KBM-7 (cell line): ENCODE results near the gene MACROH2A2.
A peak's percentile ranks its signal among the peaks of the same experiment; 100 is the strongest.
"Not testable (repeated sequence)": the region's sequence is repeated elsewhere in the genome, so short reads cannot be mapped to it uniquely, and the experiment has no call there.

ENCODE experiments used
- DNase-seq: peaks from one replicate; pipeline ENCODE4 v3.0.0-alpha.2; 2015
- in situ Hi-C: fragments of 300-500 bp; cut with MboI; formaldehyde crosslinking; loops from 2 replicates; pipeline ENCODE4 v1.14.3; 2020; ENCODE audit warnings: low sequenced_read_pairs, low pct_unique_long_range_greater_than_20kb, mixed read lengths

MACROH2A2 gene

DNA sequence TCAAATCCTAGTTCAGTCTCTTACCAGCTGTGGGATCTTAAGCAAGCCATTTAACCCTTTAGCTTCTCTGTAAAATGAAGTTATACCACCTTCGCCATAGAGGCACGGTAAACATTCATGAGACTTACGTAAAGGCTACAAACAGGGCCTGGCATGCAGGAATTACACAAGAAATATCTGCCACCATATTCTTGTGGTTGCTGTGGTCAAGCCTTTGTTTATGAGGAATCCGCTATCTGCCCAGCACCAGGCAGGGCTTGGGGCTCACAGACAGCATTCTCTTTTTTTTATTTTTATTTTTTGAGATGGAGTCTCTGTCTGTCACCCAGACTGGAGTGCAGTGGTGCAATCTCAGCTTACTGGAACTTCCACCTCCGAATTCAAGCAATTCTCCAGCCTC lies 70.1 kb downstream of the MACROH2A2 start:
- peak; percentile 45 for DNase-seq
- in situ Hi-C loops = no loop called here

DNA sequence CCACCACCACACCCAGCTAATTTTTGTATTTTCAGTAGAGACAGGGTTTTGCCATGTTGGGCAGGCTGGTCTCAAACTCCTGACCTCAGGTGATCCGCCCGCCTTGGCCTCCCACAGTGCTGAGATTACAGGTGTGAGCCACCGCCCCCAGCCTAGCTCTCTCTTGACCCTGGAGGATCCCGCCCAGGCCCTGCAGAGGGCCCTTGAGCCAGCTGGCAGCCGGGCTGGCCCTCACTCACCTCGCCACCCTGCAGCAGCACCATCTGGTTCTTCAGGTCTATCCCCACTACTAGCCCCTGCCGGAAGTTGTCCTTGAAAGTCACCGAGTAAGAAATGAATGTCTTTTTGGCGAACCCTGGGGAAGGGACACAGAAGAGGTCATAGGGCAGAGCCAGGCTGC lies 70.5 kb downstream of the MACROH2A2 start:
- DNase-seq, in situ Hi-C loops: not testable (repeated sequence)

DNA sequence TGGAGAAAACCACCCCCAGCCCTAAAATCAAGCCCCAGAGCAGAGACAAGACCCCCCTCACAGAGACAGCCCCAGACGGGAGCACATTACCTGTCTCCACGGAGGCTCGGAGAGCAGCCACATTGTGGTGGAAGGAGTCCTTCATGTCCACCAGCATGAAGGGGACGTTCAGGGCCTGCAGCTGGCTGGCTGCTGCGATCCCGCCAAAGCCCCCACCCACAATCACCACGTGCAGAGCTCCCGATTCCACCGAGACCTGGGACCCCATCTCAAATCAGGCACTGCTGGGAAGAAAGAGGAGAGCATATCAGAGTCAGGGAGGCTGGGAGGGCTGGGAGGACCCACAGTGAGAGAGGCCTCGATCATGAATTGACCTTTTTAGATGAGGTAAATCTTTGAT lies 71.2 kb downstream of the MACROH2A2 start:
- in situ Hi-C loops = no loop called here

DNA sequence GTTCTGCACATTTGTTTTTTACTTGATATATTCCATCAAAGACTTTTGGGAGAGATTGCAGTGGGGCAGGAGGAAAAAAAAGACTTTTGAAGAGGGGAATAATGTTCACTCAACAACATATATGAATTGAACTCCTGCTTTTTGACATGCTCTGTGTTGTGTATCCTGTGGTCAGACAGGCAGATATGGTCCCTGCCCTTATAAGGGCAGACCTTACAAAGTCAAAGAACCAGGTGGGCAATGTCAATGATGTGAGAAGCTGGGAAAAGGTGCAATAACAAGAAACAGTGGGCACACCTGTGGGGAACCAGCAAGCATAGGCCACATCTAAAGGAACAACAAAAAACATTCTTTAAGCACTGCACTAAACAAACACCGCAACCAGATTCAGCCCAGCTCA lies 71.8 kb downstream of the MACROH2A2 start:
- DNase-seq = no peak
- in situ Hi-C loops = no loop called here

More for the DNA sequence above, 71.2 kb downstream of the MACROH2A2 start:
- DNase-seq = no peak

DNA sequence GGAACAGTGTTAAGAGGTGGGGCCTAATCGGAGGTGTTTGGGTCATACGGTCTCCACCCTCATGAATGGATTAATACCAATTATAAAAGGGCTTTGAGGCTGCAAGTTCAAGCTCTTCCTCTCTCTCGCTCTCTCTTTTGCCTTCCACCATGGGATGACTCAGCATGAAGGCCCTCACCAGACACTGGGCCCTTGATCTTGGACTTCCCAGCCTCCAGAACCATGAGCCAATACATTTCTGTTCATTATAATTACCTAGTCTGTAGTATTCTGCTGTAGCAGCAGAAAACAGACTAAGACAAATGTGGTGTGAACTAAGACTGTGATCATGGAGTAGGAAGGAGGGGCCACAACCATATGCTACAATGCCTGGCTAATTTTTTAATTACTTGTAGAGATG lies 72.3 kb downstream of the MACROH2A2 start:
- in situ Hi-C loops = no loop called here
- no peak for DNase-seq

DNA sequence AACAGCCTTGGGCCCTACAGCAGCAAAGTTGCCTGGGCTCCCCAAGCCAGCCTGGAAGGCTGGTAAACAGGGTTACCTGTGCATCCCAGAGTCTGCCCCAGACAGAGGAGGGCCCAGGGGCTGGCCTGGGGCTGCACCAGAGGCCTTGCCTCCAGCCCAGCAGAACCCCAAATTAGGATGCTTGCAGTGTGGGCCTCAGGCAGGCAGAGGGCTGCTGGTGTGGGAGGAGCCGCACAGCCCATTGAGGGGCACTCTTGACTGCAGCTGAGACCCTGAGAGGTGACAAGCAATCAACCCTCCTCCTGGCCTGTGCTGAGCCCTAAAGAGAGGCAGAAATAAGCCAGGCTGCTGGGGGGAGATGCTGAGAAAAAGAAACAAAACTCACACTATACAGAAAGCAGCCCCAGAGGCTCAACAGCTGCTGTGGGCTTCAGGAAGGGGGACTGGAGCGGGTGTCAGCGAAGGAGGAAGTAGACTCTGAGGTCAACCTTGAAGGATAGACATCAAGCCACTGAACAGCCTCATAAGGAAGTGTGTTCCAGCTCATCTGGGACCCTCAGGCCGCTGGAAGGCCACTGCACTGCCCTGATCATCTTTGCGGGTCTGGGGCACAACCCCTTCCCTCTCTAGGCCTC lies 73.4 kb downstream of the MACROH2A2 start:
- DNase-seq = peak; percentile 78
- in situ Hi-C loops = no loop called here

DNA sequence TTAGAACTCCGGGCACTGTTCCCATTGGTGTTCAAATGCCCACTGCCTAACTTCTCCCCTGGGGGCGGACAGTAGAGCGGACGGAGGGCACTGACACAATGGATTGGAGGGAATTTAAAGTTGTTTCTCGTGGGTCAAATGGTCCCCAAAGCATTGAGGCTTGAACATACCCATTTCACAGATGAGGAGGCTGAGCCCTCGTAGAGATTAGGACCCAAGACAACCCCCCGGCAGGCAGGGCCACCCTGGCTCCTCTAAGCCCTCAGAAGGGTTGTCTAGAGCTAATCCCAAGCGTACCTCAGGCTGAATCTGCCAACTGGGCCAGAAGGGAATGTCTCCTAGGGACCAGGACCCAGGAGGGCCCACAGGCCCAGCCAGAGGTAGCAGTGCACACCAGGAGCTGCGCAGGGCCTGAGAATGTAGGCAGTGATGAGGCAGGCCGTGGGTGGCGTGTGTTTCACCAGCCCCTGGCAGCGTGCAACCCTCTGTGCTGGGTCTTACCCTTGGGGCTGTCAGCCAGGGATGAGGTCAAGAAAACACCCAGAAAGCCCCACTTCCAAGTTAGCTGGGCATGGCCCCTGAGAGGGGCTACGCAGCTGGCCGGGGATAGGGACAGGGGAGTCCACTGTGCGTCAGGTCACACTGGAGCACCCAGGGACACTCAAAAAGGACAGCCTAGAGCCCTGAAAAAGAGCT lies 74.2 kb downstream of the MACROH2A2 start:
- DNase-seq = no peak
- in situ Hi-C loops = no loop called here

DNA sequence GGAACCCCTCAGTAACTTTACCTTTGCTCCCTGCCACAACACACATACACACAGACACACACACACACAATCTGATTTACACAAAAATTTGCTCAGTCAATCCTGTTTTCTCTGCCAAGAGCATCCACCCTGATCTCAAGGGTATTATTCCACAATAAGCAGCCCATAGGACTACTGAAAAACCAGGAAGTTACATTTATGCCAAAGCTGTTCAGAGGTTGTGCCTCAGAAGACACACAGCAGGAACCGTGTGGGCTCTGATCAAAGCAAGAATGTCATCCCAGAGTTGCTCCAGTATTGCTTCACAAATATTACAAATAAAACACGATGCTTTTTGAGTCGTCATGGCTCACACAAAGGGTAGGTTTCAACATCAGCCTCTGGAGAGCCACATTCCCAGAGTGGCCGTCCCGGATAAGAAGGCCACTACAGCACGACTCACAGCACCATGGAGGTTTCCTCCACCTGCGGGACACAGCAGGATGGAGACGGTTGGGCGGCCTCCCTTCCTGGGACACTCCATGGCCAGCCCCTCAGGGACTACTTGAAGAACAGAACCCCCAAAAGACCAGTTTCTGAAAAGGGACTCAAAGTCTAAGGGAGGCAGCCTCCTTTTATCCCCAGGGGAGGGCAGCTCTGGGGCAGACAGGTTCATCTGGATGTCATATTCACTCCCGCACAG lies 78.4 kb downstream of the MACROH2A2 start:
- no peak for DNase-seq
- in situ Hi-C loops = no loop called here

DNA sequence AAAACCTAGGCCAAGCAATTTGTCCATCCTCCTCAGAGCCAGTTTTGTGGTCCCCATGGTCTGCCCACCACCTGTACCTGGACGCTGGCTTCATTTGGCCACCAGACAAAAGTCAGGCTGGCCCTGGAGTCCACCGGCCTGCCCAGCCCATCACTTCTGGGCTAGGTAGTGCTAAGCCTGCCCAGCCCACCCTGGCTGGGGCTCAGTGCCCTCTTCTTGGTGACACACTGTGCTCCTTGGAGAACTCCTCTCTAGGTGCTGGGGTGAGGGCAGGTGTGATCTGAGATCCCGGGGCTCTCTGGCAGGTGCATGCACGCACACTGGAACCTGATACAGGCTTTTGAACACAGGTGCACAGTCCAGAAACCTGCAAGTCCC lies 78.9 kb downstream of the MACROH2A2 start:
- no peak for DNase-seq

DNA sequence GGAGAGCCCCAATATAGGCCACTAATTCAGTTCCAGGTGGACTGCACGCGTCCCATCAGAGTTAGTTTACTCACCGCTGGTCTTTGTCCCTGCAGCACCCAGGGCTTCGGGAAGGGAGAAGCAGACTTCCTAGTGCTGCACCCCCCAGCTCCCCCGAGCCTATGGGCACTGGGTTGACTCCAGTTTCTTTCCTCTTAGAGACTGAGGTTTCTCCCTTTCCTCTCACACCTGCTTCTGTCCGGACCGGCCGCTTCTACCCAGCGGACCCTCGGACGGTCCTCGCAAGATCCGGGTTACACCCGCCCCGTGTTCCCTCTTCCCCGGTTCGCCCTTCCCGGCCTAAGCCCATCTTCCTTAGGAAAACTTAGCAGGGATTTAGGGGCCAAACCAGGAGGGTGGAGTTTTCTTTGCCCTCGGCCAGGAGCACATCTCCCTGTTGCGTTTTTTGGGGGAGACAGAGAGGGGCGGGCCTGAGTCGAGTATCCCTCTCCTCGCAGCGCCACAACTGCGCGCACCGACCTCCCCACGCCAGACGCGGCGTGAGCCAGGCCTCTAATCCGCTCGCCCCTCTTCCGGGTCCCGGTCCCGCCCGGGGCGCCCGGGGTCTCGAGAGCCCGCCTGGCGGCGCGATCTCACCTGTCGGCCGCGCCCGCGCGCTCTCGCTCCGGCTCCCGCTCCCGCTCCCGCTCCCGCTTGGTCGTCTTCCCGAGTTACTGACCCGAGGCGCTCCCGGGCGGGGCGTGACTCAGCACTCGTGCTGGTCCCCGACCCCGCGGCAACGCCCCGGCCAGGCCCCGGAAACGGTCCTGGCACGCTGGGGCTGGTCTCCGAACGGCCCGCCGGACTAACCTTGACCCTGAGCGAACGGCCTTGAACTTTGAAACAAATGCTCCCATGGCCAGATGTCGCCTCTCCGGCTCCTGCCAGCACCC lies 79.7 kb downstream of the MACROH2A2 start, which contains the start of gene AIFM2:
AIFM2 (minus strand) TSS at position 728 of the 932 bp plus-strand sequence. CDS start 8,741 bp downstream, outside the sequence.
- in situ Hi-C loops = no loop called here
- DNase-seq = peak; percentile 49

More for the DNA sequence above, 78.9 kb downstream of the MACROH2A2 start:
- in situ Hi-C loops = no loop called here

DNA sequence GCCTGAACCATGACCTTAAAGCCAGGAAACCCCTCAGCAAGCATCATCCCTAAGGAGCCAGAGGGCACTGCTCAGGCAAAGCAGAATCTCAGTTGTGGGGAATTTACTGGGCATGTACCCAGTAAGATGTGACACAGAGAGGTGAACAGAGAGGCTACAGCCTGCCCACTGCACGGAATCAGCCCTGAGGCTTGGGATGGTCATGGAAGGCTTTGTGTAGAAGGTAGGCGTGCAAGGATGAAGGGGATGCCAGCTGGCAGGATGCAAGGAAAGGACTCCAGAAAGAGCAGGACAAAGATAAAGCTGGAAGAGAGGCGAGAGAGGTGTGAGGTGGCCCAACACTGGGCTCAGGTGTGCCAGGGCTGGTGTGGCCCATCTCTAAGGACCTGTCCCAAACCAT lies 82.4 kb downstream of the MACROH2A2 start:
- in situ Hi-C loops = no loop called here
- DNase-seq = no peak

DNA sequence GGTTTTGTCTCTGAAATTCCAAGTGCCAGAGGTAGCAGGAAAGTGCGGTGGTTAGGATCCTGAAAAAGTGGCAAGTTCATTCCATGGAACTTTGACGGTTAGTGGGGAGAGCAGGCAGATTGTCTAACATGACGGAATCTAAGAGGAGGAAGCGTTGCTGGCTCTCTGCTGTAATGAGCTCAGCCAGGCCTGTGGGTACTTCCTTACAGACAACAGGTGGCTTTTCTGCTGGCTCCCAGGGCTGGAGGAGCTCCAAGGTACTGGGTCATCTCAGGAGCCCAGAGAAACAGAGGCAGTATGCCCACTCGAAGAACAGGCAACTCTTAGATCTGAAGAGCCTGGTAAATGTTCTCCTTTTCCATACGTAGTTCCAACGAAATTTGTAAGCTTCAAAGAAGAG lies 83.0 kb downstream of the MACROH2A2 start:
- no peak for DNase-seq
- in situ Hi-C loops = no loop called here

DNA sequence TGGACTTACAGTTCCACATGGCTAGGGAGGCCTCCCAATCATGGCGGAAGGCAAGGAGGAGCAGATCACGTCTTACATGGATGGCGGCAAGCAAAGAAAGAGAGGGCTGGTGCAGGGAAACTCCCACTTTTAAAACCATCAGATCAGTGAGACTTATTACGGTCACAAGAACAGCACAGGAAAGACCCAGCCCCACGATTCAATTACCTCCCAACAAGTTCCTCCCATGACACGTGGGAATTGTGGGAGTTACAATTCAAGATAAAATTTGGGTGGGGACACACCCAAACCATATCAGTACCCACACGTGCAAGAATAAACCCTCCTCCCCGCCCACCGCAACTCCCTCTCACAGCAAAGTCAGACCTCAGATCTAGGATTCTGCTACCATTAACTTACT lies 84.5 kb downstream of the MACROH2A2 start:
- no peak for DNase-seq
- in situ Hi-C loops = no loop called here

DNA sequence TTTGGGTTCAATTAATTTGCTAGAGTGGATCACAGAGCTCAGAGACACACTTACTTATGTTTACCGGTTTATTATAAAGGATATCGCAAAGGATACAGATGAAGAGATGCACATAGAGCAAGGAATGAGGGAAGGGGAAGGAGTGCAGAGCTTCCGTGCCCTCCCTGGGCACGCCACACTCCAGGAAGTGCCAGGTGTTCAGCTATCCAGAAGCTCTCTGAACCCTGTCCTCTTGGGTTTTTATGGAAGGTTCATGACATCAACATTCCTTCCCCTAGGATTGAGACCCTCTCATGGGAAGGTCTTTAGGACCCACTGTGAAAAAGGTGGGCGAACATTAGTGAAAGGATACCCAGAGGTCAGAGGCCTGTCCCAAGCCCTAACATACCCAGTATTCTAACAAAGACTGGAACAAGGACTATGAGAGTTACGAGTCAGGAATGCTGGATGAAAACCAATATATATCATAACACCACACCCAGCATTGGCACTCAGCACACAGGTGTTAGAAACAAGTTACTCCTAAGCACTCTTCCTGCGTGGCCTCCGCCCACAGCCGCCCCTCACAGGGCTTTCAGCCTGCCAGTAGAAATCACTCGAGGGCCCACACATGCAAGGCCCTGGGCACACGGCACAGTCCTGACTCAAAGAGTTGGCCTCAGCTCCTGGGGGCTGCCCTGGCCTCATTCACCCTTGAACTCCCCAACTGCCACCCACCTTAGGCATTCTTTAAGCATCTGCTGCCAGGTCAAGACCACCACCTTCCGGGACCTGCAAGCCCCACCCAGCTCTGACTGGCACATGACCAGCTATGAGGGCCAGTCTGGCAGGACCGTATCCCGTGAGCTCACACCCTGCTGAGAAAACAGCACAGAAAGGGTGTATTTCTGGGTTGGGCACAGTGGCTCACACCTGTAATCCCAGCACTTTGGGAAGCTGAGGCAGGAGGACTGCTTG lies 85.6 kb downstream of the MACROH2A2 start:
- DNase-seq = no peak
- in situ Hi-C loops = no loop called here

DNA sequence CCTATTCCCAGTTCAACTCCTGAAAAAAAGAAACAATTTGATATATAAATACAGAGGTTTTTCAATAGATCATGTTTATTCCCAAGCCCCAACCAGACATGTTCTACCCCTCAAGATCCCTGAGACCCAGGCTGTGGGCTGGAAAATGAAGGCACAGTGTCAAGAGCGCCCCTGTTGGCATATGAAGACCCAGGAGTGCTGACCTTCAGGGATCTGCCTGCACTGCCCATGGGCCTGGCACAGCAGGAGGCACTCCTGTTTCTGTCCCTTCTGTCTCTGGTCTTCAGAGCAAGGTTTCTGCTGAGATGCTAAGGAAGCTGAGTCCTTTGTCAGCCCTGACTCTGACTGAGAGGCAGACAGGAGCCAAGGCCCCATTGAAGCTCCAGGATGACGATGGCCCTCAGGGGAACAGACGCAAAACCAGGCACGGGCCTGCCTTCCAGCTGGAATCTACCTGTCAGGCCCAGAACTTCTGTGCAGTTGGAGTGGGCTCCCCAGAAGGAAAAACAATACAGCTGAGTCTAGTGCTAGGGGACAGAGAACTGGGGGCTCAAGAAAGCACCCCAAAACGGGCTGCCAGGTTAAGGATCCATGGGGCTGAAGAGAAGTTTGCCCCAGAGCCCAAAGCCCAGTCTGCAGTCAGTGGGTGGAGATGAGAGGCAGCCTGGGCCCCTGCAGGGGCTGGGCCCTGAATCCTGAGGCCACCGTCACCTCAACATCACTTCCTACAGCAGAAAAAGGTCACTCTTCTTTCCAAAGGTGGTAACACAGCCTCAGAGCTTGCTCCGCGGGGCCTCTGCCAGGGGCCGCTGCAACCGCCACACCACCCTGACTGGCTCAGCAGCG lies 86.7 kb downstream of the MACROH2A2 start:
- in situ Hi-C loops = no loop called here
- DNase-seq = no peak

DNA sequence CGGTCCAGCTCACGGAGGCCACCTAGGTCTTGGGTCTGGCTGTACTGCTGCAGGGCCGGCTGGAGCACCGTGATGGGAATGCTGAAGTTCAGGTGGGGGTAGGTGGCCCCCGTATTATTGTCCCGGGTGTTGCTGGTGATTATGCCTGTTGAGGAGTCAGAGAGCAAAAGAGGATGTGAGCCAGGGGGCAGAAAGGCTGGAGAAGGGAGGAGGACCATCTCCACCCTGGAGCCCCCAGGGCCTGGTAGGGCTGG lies 87.3 kb downstream of the MACROH2A2 start:
- in situ Hi-C loops = no loop called here
- no peak for DNase-seq

DNA sequence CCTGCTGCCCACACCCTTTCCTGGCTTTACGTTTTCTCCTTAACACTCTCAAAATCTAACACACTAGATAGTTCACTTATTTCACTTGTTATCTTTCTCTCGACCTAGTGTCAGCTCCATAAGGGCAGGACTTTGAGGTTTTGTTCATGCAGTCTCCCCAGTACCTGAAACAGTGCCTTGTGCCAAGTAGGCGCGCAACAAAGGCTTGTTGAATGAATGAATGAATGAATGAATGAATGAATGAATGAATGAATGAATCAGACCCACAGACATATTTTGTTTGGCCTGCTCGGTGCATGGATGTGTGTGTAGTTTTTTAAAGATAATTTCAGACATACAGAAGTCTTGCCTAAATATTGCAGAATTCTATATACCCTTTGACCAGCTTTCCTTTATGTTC lies 87.7 kb downstream of the MACROH2A2 start:
- in situ Hi-C loops = no loop called here
- DNase-seq = no peak

DNA sequence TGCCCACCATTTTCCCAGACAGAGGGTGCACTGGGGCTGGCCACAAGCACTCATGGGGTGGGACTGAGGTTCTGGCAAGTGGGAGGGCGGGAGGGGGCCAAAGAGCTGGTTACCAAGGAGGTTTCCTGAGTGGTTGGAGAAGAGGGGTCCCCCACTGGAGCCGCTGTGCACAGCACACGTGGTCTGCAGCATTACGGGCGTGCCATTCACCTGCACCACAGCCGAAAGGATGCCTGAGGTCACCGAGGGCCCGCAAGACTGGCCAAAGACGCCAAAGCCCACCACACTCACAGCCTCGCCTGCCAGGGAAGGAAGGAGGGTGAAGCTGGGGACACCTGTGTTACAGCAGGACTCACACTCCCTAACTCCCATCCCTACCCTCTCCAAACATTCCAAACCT lies 89.9 kb downstream of the MACROH2A2 start:
- in situ Hi-C loops = no loop called here
- no peak for DNase-seq
